HCT116 (cell line): ENCODE results near the gene DCDC2C. TPM values are rescaled to one million over a fixed set of nuclear protein-coding genes. Genes with fewer than 3 reads are reported as not detected.

Source experiments
- ATAC-seq: fragments of 200-7000 bp; cut with Tn5 transposase; 2 replicates; pipeline ENCODE4 v1.9.1; 2020; ENCODE audit warnings: mild to moderate bottlenecking, moderate library complexity
- BruUV-seq: library from RNA; stranded (reverse); fragments of 400-500 nt; replicated peaks from 2 replicates; lab custom pipeline; 2021; lab: Mats Ljungman, UMichigan
- CTCF ChIA-PET: fragments of 300-600 bp; sonication (Branson Sonifier 250); formaldehyde crosslinking; loops from one replicate; lab custom pipeline; 2021; ENCODE audit warnings: antibody characterized with exemption; lab: Charles Lee
- POLR2A ChIA-PET: fragments of 300-600, 350-600 bp; sonication (Branson Sonifier 250); formaldehyde crosslinking; loops from one replicate; lab custom pipeline; 2021; ENCODE audit warnings: antibody characterized with exemption; lab: Charles Lee
- RAD21 ChIA-PET, 2 experiments: fragments of 300-600 bp; sonication (Branson Sonifier 250); formaldehyde crosslinking; loops; one replicate each; lab custom pipeline; 2023; ENCODE audit warnings: low total read pairs in 2 of 2; ENCODE audit not compliant: uncharacterized antibody in 2 of 2, unreplicated experiment in 2 of 2, low non-redundant PET in 1 of 2; lab: Charles Lee
- DNase-seq: peaks from one replicate; pipeline ENCODE4 v3.0.0-alpha.2; 2010; ENCODE audit warnings: low read depth, low spot score
- H2AFZ ChIP-seq: fragments of 200-600 bp; shearing (Covaris generic), sonication (generic); 2 replicates; pipeline ENCODE4 v1.6.1; 2017; ENCODE audit warnings: low read depth, mixed run types, mixed read lengths, antibody characterized with exemption, low read length; ENCODE audit not compliant: poor library complexity, severe bottlenecking
- H3K27ac ChIP-seq: 2 replicates; pipeline ENCODE4 v1.5.1; 2012; ENCODE audit warnings: low read depth, low read length
- H3K27me3 ChIP-seq: fragments of 200-600 bp; sonication (generic); 2 replicates; pipeline ENCODE4 v1.6.1; 2016; ENCODE audit warnings: mixed run types, low read length, mixed read lengths; ENCODE audit not compliant: insufficient read depth
- H3K36me3 ChIP-seq, 2 experiments: fragments of 200-500 bp in 1 of 2; fragments of 200-600 bp in 1 of 2; sonication (Bioruptor generic) in 1 of 2; sonication (generic) in 1 of 2; 2 replicates each; pipeline versions ENCODE4 v1.5.1 to v1.6.1; 2014 to 2016; ENCODE audit warnings: low read length in 2 of 2, inconsistent platforms in 1 of 2, mixed read lengths in 1 of 2, mixed run types in 1 of 2; ENCODE audit not compliant: insufficient read depth in 2 of 2, control insufficient read depth in 1 of 2
- H3K4me1 ChIP-seq, 2 experiments: fragments of 200-600 bp in 1 of 2; sonication (generic) in 1 of 2; 2 replicates each; pipeline versions ENCODE4 v1.5.1 to v1.6.1; 2012 to 2017; ENCODE audit warnings: low read length in 2 of 2, inconsistent platforms in 1 of 2, mild to moderate bottlenecking in 1 of 2, mixed read lengths in 1 of 2, mixed run types in 1 of 2, moderate library complexity in 1 of 2; ENCODE audit not compliant: insufficient read depth in 2 of 2, control insufficient read depth in 1 of 2
- H3K4me2 ChIP-seq: fragments of 200-600 bp; sonication (generic); 2 replicates; pipeline ENCODE4 v1.6.1; 2017; ENCODE audit warnings: mixed run types, low read length, mixed read lengths
- H3K4me3 ChIP-seq, 2 experiments: fragments of 200-600 bp in 1 of 2; sonication (generic) in 1 of 2; replicated peaks in 1 of 2; 2 replicates each; pipeline ENCODE4 v1.5.1; 2011 to 2016; ENCODE audit warnings: low read length in 2 of 2, control low read depth in 1 of 2, low read depth in 1 of 2, mild to moderate bottlenecking in 1 of 2, mixed read lengths in 1 of 2, mixed run types in 1 of 2
- H3K79me2 ChIP-seq: fragments of 200-600 bp; sonication (generic); 2 replicates; pipeline ENCODE4 v1.6.1; 2017; ENCODE audit warnings: mild to moderate bottlenecking, mixed run types, low read length, moderate library complexity, mixed read lengths; ENCODE audit not compliant: insufficient read depth
- H3K9ac ChIP-seq: fragments of 200-600 bp; sonication (generic); 2 replicates; pipeline ENCODE4 v1.6.1; 2016; ENCODE audit warnings: low read length, mixed read lengths
- H3K9me2 ChIP-seq: fragments of 200-600 bp; sonication (generic), shearing (Covaris generic); 2 replicates; pipeline ENCODE4 v1.6.1; 2017; ENCODE audit warnings: mixed run types, mild to moderate bottlenecking, moderate library complexity; ENCODE audit not compliant: insufficient read depth
- H3K9me3 ChIP-seq, 2 experiments: fragments of 200-500 bp in 1 of 2; fragments of 200-600 bp in 1 of 2; sonication (Bioruptor generic) in 1 of 2; sonication (generic) in 1 of 2; 2 replicates each; pipeline ENCODE4 v1.6.1; 2014 to 2017; ENCODE audit warnings: low read length in 2 of 2, mixed read lengths in 2 of 2, inconsistent platforms in 1 of 2, low read depth in 1 of 2, mild to moderate bottlenecking in 1 of 2, mixed run types in 1 of 2, moderate library complexity in 1 of 2; ENCODE audit not compliant: control insufficient read depth in 1 of 2, insufficient read depth in 1 of 2
- H4K20me1 ChIP-seq: fragments of 200-600 bp; sonication (generic), shearing (Covaris generic); 2 replicates; pipeline ENCODE4 v1.6.1; 2017; ENCODE audit warnings: mixed run types, mild to moderate bottlenecking, moderate library complexity; ENCODE audit not compliant: insufficient read depth
- CBX3 ChIP-seq: IDR thresholded peaks from 2 replicates; pipeline ENCODE4 v1.6.1; 2012; ENCODE audit warnings: low read depth
- CEBPB ChIP-seq: IDR thresholded peaks from 2 replicates; pipeline ENCODE4 v1.6.1; 2012; ENCODE audit warnings: low read depth
- EGR1 ChIP-seq: IDR thresholded peaks from 2 replicates; pipeline ENCODE4 v1.6.1; 2012; ENCODE audit warnings: low read depth
- ELF1 ChIP-seq: IDR thresholded peaks from 2 replicates; pipeline ENCODE4 v1.6.1; 2012; ENCODE audit warnings: low read depth, borderline replicate concordance
- EZH2 ChIP-seq: fragments of 200-600 bp; sonication (generic); IDR thresholded peaks from 2 replicates; pipeline ENCODE4 v1.6.1; 2017; ENCODE audit warnings: antibody characterized with exemption, mixed run types
- EZH2phosphoT487 ChIP-seq: fragments of 200-600 bp; IDR thresholded peaks from 2 replicates; pipeline ENCODE4 v1.6.1; 2018; ENCODE audit warnings: antibody characterized with exemption, borderline replicate concordance
- FOSL1 ChIP-seq: IDR thresholded peaks from 2 replicates; pipeline ENCODE4 v1.6.1; 2012; ENCODE audit warnings: low read depth
- MAX ChIP-seq: IDR thresholded peaks from 2 replicates; pipeline ENCODE4 v1.6.1; 2012
- POLR2AphosphoS5 ChIP-seq: IDR thresholded peaks from 2 replicates; pipeline ENCODE4 v1.6.1; 2011; ENCODE audit warnings: mild to moderate bottlenecking, low read depth, low read length, moderate library complexity
- RAD21 ChIP-seq: IDR thresholded peaks from 2 replicates; pipeline ENCODE4 v1.6.1; 2012; ENCODE audit warnings: low read depth, mild to moderate bottlenecking
- REST ChIP-seq: IDR thresholded peaks from 2 replicates; pipeline ENCODE4 v1.6.1; 2012; ENCODE audit warnings: low read depth
- SIN3A ChIP-seq: IDR thresholded peaks from 2 replicates; pipeline ENCODE4 v1.6.1; 2012; ENCODE audit warnings: low read depth
- SP1 ChIP-seq: IDR thresholded peaks from 2 replicates; pipeline ENCODE4 v1.6.1; 2012; ENCODE audit warnings: low read depth
- SRF ChIP-seq: IDR thresholded peaks from 2 replicates; pipeline ENCODE4 v1.6.1; 2012; ENCODE audit warnings: low read depth
- TCF7L2 ChIP-seq: IDR thresholded peaks from 2 replicates; pipeline ENCODE4 v1.7.0; 2011; ENCODE audit warnings: borderline replicate concordance, inconsistent platforms; ENCODE audit not compliant: insufficient read depth, insufficient read length; ENCODE audit errors: extremely low read depth
- YY1 ChIP-seq: IDR thresholded peaks from 2 replicates; pipeline ENCODE4 v1.6.1; 2011; ENCODE audit warnings: low read length, low read depth, moderate library complexity, mild to moderate bottlenecking; ENCODE audit not compliant: insufficient replicate concordance; ENCODE audit errors: extremely low read depth
- ZFX ChIP-seq: fragments of 450-650 bp; IDR thresholded peaks from 2 replicates; pipeline ENCODE4 v1.6.1; 2017
- ZNF274 ChIP-seq: fragments of 200-500 bp; sonication (Bioruptor generic); IDR thresholded peaks from 2 replicates; pipeline ENCODE4 v1.6.1; 2014; ENCODE audit warnings: mild to moderate bottlenecking, low read depth, low read length, inconsistent platforms
- intact Hi-C: fragments of 100-400 bp; cut with micrococcal nuclease; formaldehyde crosslinking; loops from 2 replicates; pipeline ENCODE4 v1.10.0; 2022
- total RNA-seq: library from RNA; stranded (reverse); gene quantifications from one replicate; pipeline ENCODE4 v1.2.1, GENCODE V29; 2021; ENCODE audit not compliant: unreplicated experiment
- TF ChIP-seq, protein P1 (sequence below): IDR thresholded peaks from 2 replicates; pipeline ENCODE4 v1.6.1; 2012
- TF ChIP-seq, protein P2 (sequence below): IDR thresholded peaks from 2 replicates; pipeline ENCODE4 v1.6.1; 2011; ENCODE audit warnings: mild to moderate bottlenecking, low read length, moderate library complexity; ENCODE audit not compliant: insufficient replicate concordance; ENCODE audit errors: extremely low read depth

DCDC2C gene
- total RNA-seq, 1 experiment from 2014 or later: not detected

GRCh38 chr2:3677436-3677835, 25.9 kb upstream of the DCDC2C start:
- no peaks in the 10 kb centered on the region for H3K9me2 ChIP-seq
- no peaks in the 10 kb centered on the region for H3K9me3 ChIP-seq
- no peak overlapping the region for H3K9ac ChIP-seq
- no TSS peak for BruUV-seq
- ATAC-seq: no peak
- H3K4me1 ChIP-seq: no peaks in the 10 kb centered on the region
- H3K4me3 ChIP-seq: no peak overlapping the region
- no peak overlapping the region for H3K27ac ChIP-seq
- DNase-seq: no peak
- H3K79me2 ChIP-seq: no peaks in the 10 kb centered on the region
- ChIA-PET POLR2A (no interaction called here), RAD21 (no interaction called here), CTCF (no interaction called here)
- H2AFZ ChIP-seq: no peak overlapping the region
- H4K20me1 ChIP-seq: no peaks in the 10 kb centered on the region
- H3K36me3 ChIP-seq: no peaks in the 10 kb centered on the region
- H3K4me2 ChIP-seq: no peak overlapping the region
- no peak for TF ChIP-seq ZNF274
- TF ChIP-seq, protein P1, sequence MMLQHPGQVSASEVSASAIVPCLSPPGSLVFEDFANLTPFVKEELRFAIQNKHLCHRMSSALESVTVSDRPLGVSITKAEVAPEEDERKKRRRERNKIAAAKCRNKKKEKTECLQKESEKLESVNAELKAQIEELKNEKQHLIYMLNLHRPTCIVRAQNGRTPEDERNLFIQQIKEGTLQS: no peak
- TF ChIP-seq RAD21: no peak
- no peak for TF ChIP-seq YY1
- no peak for TF ChIP-seq CBX3
- TF ChIP-seq SIN3A: no peak
- TF ChIP-seq MAX: no peak
- no peak for TF ChIP-seq SP1
- no peak for TF ChIP-seq ZFX
- TF ChIP-seq EZH2phosphoT487: no peak
- TF ChIP-seq SRF: no peak
- TF ChIP-seq CEBPB: no peak
- no peak for TF ChIP-seq REST
- TF ChIP-seq, protein P2, sequence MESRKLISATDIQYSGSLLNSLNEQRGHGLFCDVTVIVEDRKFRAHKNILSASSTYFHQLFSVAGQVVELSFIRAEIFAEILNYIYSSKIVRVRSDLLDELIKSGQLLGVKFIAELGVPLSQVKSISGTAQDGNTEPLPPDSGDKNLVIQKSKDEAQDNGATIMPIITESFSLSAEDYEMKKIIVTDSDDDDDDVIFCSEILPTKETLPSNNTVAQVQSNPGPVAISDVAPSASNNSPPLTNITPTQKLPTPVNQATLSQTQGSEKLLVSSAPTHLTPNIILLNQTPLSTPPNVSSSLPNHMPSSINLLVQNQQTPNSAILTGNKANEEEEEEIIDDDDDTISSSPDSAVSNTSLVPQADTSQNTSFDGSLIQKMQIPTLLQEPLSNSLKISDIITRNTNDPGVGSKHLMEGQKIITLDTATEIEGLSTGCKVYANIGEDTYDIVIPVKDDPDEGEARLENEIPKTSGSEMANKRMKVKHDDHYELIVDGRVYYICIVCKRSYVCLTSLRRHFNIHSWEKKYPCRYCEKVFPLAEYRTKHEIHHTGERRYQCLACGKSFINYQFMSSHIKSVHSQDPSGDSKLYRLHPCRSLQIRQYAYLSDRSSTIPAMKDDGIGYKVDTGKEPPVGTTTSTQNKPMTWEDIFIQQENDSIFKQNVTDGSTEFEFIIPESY: no peak
- no peak for TF ChIP-seq EZH2
- no peak for TF ChIP-seq FOSL1
- TF ChIP-seq EGR1: no peak
- TF ChIP-seq POLR2AphosphoS5: no peak
- TF ChIP-seq TCF7L2: no peak
- no peak for TF ChIP-seq ELF1
- intact Hi-C loops: no loop called here
- peaks cover 11% of the 10 kb centered on the region; the same call in 1 of the 2 replicates for H3K27me3 ChIP-seq
